ENCODE data around the gene FOXC1.

The FOXC1 gene

GRCh38 chr6:1577896-1578745, 31.6 kb upstream of the FOXC1 start:
- TF ChIP-seq CTCF (IDR thresholded peaks at IDR 0.05), result no peak
- TF ChIP-seq ZFX (IDR thresholded peaks at IDR 0.05; ENCODE audit: borderline replicate concordance), result no peak
- H3K27ac ChIP-seq, result no peak overlapping the region

GRCh38 chr6:1579096-1579495, 30.6 kb upstream of the FOXC1 start:
- TF ChIP-seq ZFX (IDR thresholded peaks at IDR 0.05; ENCODE audit: borderline replicate concordance), result no peak
- TF ChIP-seq CTCF (IDR thresholded peaks at IDR 0.05), result no peak
- H3K27ac ChIP-seq, result no peak overlapping the region

- no peak overlapping the region for H3K27ac ChIP-seq
- no peak for TF ChIP-seq ZFX (IDR thresholded peaks at IDR 0.05; ENCODE audit: borderline replicate concordance)
- TF ChIP-seq CTCF (IDR thresholded peaks at IDR 0.05), result no peak
These were observed 29.6 kb upstream of the FOXC1 start for GRCh38 chr6:1580109-1580508.

GRCh38 chr6:1580585-1580984, 29.1 kb upstream of the FOXC1 start:
- no peak for TF ChIP-seq CTCF (IDR thresholded peaks at IDR 0.05)
- no peak for TF ChIP-seq ZFX (IDR thresholded peaks at IDR 0.05; ENCODE audit: borderline replicate concordance)
- no peak overlapping the region for H3K27ac ChIP-seq

GRCh38 chr6:1581120-1581991, 28.4 kb upstream of the FOXC1 start:
- H3K27ac ChIP-seq, result no peak overlapping the region
- no peak for TF ChIP-seq ZFX (IDR thresholded peaks at IDR 0.05; ENCODE audit: borderline replicate concordance)
- no peak for TF ChIP-seq CTCF (IDR thresholded peaks at IDR 0.05)

- no peak for TF ChIP-seq CTCF (IDR thresholded peaks at IDR 0.05)
- no peak for TF ChIP-seq ZFX (IDR thresholded peaks at IDR 0.05; ENCODE audit: borderline replicate concordance)
- H3K27ac ChIP-seq, result no peak overlapping the region
These were observed 25.6 kb upstream of the FOXC1 start for GRCh38 chr6:1584146-1584545.
